ENCODE measurements around the gene FRMPD4.

The FRMPD4 gene

GRCh38 chrX:12227412-12228041 is 89.3 kb downstream of the FRMPD4 start:
- no peak overlapping the region for H3K4me3 ChIP-seq (replicated peaks; ENCODE audit: low read depth, low read length)
- no peak for DNase-seq (ENCODE audit: extremely low read depth, low read depth)
- TF ChIP-seq CTCF (IDR thresholded peaks at IDR 0.05; ENCODE audit: low read depth, low read length, missing control alignments) = no peak

GRCh38 chrX:12228862-12229261 is 90.6 kb downstream of the FRMPD4 start:
- TF ChIP-seq CTCF (IDR thresholded peaks at IDR 0.05; ENCODE audit: low read depth, low read length, missing control alignments) = no peak
- no peak for DNase-seq (ENCODE audit: extremely low read depth, low read depth)

GRCh38 chrX:12229986-12230385 is 91.7 kb downstream of the FRMPD4 start:
- DNase-seq (ENCODE audit: extremely low read depth, low read depth) = no peak
- TF ChIP-seq CTCF (IDR thresholded peaks at IDR 0.05; ENCODE audit: low read depth, low read length, missing control alignments) = no peak

More at GRCh38 chrX:12228862-12229261, 90.6 kb downstream of the FRMPD4 start:
- no peak overlapping the region for H3K4me3 ChIP-seq (replicated peaks; ENCODE audit: low read depth, low read length)

GRCh38 chrX:12234534-12235329 is 96.5 kb downstream of the FRMPD4 start:
- no peak overlapping the region for H3K4me3 ChIP-seq (replicated peaks; ENCODE audit: low read depth, low read length)
- no peak for DNase-seq (ENCODE audit: extremely low read depth, low read depth)
- TF ChIP-seq CTCF (IDR thresholded peaks at IDR 0.05; ENCODE audit: low read depth, low read length, missing control alignments) = no peak

More at GRCh38 chrX:12229986-12230385, 91.7 kb downstream of the FRMPD4 start:
- no peak overlapping the region for H3K4me3 ChIP-seq (replicated peaks; ENCODE audit: low read depth, low read length)

GRCh38 chrX:12236156-12236555 is 97.9 kb downstream of the FRMPD4 start:
- no peak for TF ChIP-seq CTCF (IDR thresholded peaks at IDR 0.05; ENCODE audit: low read depth, low read length, missing control alignments)
- H3K4me3 ChIP-seq (replicated peaks; ENCODE audit: low read depth, low read length) = no peak overlapping the region
- no peak for DNase-seq (ENCODE audit: extremely low read depth, low read depth)

- DNase-seq (ENCODE audit: extremely low read depth, low read depth) = no peak
- H3K4me3 ChIP-seq (replicated peaks; ENCODE audit: low read depth, low read length) = no peak overlapping the region
- no peak for TF ChIP-seq CTCF (IDR thresholded peaks at IDR 0.05; ENCODE audit: low read depth, low read length, missing control alignments)
Measured at GRCh38 chrX:12237131-12237530, 98.9 kb downstream of the FRMPD4 start.
